Measurements from ENCODE around the gene NUP210.

DNA sequence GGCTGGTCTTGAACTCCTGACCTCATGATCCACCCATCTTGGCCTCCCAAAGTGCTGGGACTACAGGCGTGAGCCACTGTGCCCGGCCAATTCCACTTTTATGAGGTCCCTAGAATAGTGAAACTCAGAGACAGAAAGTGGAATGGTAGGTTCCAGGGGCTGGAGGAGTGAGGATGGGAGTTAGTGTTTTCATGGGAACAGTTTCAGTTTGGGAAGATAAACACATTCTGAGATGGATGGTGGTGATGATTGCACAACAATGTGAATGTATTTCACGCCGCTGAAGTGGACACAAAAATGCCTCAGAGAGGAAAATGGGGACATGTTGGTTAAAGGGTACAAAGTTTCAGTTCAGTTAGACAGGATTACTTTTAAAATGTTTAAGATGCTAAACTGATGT is 37.5 kb upstream of the NUP210 start:
- no peak for TF ChIP-seq TAF1 (IDR thresholded peaks at IDR 0.05; ENCODE audit: borderline replicate concordance, low read depth, low read length)
- TF ChIP-seq POLR2A (IDR thresholded peaks at IDR 0.05; ENCODE audit: low read depth, low read length): no peak
- TF ChIP-seq POLR2AphosphoS5 (IDR thresholded peaks at IDR 0.05; ENCODE audit: low read depth, low read length): no peak

Data from GM12892 (cell line).